ENCODE results near the gene MYF5.

The MYF5 gene

GRCh38 chr12:80766210-80766609 is 49.5 kb downstream of the MYF5 start:
- no peak for DNase-seq (ENCODE audit: low read depth in 2 of 2)

- no peak for DNase-seq (ENCODE audit: low read depth in 2 of 2)
Observed at GRCh38 chr12:80766897-80767296, 50.2 kb downstream of the MYF5 start.
